ENCODE measurements around the gene TP53TG3. TPM values are rescaled to one million over a fixed set of nuclear protein-coding genes. Genes with fewer than 3 reads are reported as not detected.
"Not testable (repeated sequence)": the region's sequence is repeated elsewhere in the genome, so short reads cannot be mapped to it uniquely, and the experiment has no call there.

Gene TP53TG3
- total RNA-seq (not detected), polyA plus RNA-seq (not detected)
- long read RNA-seq, donor 1: 0 reads
- long read RNA-seq, donor 2: 0 reads
- long read RNA-seq, donor 3: 0 reads
- long read RNA-seq, donor 4: 0 reads
- long read RNA-seq, donor 5: 0 reads
- long read RNA-seq, donor 6: 0 reads
- long read RNA-seq, donor 7: 0 reads
- long read RNA-seq, donor 8: 0 reads
- long read RNA-seq, donor 9: 0 reads
- long read RNA-seq, donor 10: 0 reads

- not testable (repeated sequence) for H3K27me3 ChIP-seq (ENCODE audit: control insufficient read depth in 2 of 2, insufficient read depth in 1 of 2, low read length in 1 of 2); H3K9me3 ChIP-seq (ENCODE audit: control insufficient read depth in 2 of 2, insufficient read depth in 1 of 2, low read length in 1 of 2); DNase-seq (ENCODE audit: low read depth in 6 of 9, low spot score in 9 of 9); H3K4me1 ChIP-seq (ENCODE audit: control insufficient read depth in 2 of 2, insufficient read depth in 2 of 2, low read length in 2 of 2); H3K36me3 ChIP-seq (ENCODE audit: control insufficient read depth in 2 of 2, insufficient read depth in 2 of 2, low read length in 1 of 2); H3K4me3 ChIP-seq (ENCODE audit: low read length in 2 of 2); H3K27ac ChIP-seq (ENCODE audit: low read depth in 1 of 2, low read length in 1 of 2)
- no CpG with 5 or more reads among the region's 25 CpGs for WGBS
Observed at GRCh38 chr16:32676065-32676464, at the start of gene TP53TG3. Gene TP53TG3, minus strand, starts transcription at chr16:32676165. Its CDS starts 68 bp downstream, at chr16:32676097.

GRCh38 chr16:32650876-32651275 is 25.1 kb downstream of the TP53TG3 start:
- H3K4me1 ChIP-seq (ENCODE audit: control insufficient read depth in 2 of 2, insufficient read depth in 2 of 2, low read length in 2 of 2); DNase-seq (ENCODE audit: low read depth in 6 of 9, low spot score in 9 of 9): not testable (repeated sequence)
- WGBS: 66% methylated on average over 42 of the region's 49 CpGs

GRCh38 chr16:32647562-32647961 is 28.4 kb downstream of the TP53TG3 start:
- H3K27me3 ChIP-seq (ENCODE audit: control insufficient read depth in 2 of 2, insufficient read depth in 1 of 2, low read length in 1 of 2); H3K4me1 ChIP-seq (ENCODE audit: control insufficient read depth in 2 of 2, insufficient read depth in 2 of 2, low read length in 2 of 2); H3K4me3 ChIP-seq (ENCODE audit: low read length in 2 of 2); H3K36me3 ChIP-seq (ENCODE audit: control insufficient read depth in 2 of 2, insufficient read depth in 2 of 2, low read length in 1 of 2); H3K9me3 ChIP-seq (ENCODE audit: control insufficient read depth in 2 of 2, insufficient read depth in 1 of 2, low read length in 1 of 2); H3K27ac ChIP-seq (ENCODE audit: low read depth in 1 of 2, low read length in 1 of 2); DNase-seq (ENCODE audit: low read depth in 6 of 9, low spot score in 9 of 9): not testable (repeated sequence)
- no CpG with 5 or more reads among the region's 1 CpG for WGBS

More at GRCh38 chr16:32650876-32651275, 25.1 kb downstream of the TP53TG3 start:
- H3K4me3 ChIP-seq (ENCODE audit: low read length in 2 of 2); H3K36me3 ChIP-seq (ENCODE audit: control insufficient read depth in 2 of 2, insufficient read depth in 2 of 2, low read length in 1 of 2); H3K27me3 ChIP-seq (ENCODE audit: control insufficient read depth in 2 of 2, insufficient read depth in 1 of 2, low read length in 1 of 2); H3K27ac ChIP-seq (ENCODE audit: low read depth in 1 of 2, low read length in 1 of 2); H3K9me3 ChIP-seq (ENCODE audit: control insufficient read depth in 2 of 2, insufficient read depth in 1 of 2, low read length in 1 of 2): not testable (repeated sequence)

GRCh38 chr16:32646780-32647179 is 29.2 kb downstream of the TP53TG3 start:
- not testable (repeated sequence) for H3K9me3 ChIP-seq (ENCODE audit: control insufficient read depth in 2 of 2, insufficient read depth in 1 of 2, low read length in 1 of 2); H3K27me3 ChIP-seq (ENCODE audit: control insufficient read depth in 2 of 2, insufficient read depth in 1 of 2, low read length in 1 of 2); H3K27ac ChIP-seq (ENCODE audit: low read depth in 1 of 2, low read length in 1 of 2); H3K4me1 ChIP-seq (ENCODE audit: control insufficient read depth in 2 of 2, insufficient read depth in 2 of 2, low read length in 2 of 2); H3K4me3 ChIP-seq (ENCODE audit: low read length in 2 of 2); DNase-seq (ENCODE audit: low read depth in 6 of 9, low spot score in 9 of 9); H3K36me3 ChIP-seq (ENCODE audit: control insufficient read depth in 2 of 2, insufficient read depth in 2 of 2, low read length in 1 of 2)
- WGBS: 91% methylated on average over 1 of the region's 2 CpGs

- H3K27me3 ChIP-seq (ENCODE audit: control insufficient read depth in 2 of 2, insufficient read depth in 1 of 2, low read length in 1 of 2); H3K4me3 ChIP-seq (ENCODE audit: low read length in 2 of 2); DNase-seq (ENCODE audit: low read depth in 6 of 9, low spot score in 9 of 9); H3K36me3 ChIP-seq (ENCODE audit: control insufficient read depth in 2 of 2, insufficient read depth in 2 of 2, low read length in 1 of 2); H3K4me1 ChIP-seq (ENCODE audit: control insufficient read depth in 2 of 2, insufficient read depth in 2 of 2, low read length in 2 of 2); H3K27ac ChIP-seq (ENCODE audit: low read depth in 1 of 2, low read length in 1 of 2); H3K9me3 ChIP-seq (ENCODE audit: control insufficient read depth in 2 of 2, insufficient read depth in 1 of 2, low read length in 1 of 2): not testable (repeated sequence)
- WGBS: 30% methylated on average over 1 of the region's 2 CpGs
Observed at GRCh38 chr16:32646177-32646576, 29.8 kb downstream of the TP53TG3 start.

GRCh38 chr16:32645278-32645908 is 30.6 kb downstream of the TP53TG3 start:
- not testable (repeated sequence) for H3K27me3 ChIP-seq (ENCODE audit: control insufficient read depth in 2 of 2, insufficient read depth in 1 of 2, low read length in 1 of 2); H3K4me1 ChIP-seq (ENCODE audit: control insufficient read depth in 2 of 2, insufficient read depth in 2 of 2, low read length in 2 of 2); H3K4me3 ChIP-seq (ENCODE audit: low read length in 2 of 2); H3K9me3 ChIP-seq (ENCODE audit: control insufficient read depth in 2 of 2, insufficient read depth in 1 of 2, low read length in 1 of 2); H3K27ac ChIP-seq (ENCODE audit: low read depth in 1 of 2, low read length in 1 of 2); DNase-seq (ENCODE audit: low read depth in 6 of 9, low spot score in 9 of 9); H3K36me3 ChIP-seq (ENCODE audit: control insufficient read depth in 2 of 2, insufficient read depth in 2 of 2, low read length in 1 of 2)
- 68% methylated on average over 6 of the region's 6 CpGs for WGBS

- not testable (repeated sequence) for H3K4me3 ChIP-seq (ENCODE audit: low read length in 2 of 2); DNase-seq (ENCODE audit: low read depth in 6 of 9, low spot score in 9 of 9); H3K36me3 ChIP-seq (ENCODE audit: control insufficient read depth in 2 of 2, insufficient read depth in 2 of 2, low read length in 1 of 2); H3K9me3 ChIP-seq (ENCODE audit: control insufficient read depth in 2 of 2, insufficient read depth in 1 of 2, low read length in 1 of 2); H3K27me3 ChIP-seq (ENCODE audit: control insufficient read depth in 2 of 2, insufficient read depth in 1 of 2, low read length in 1 of 2); H3K4me1 ChIP-seq (ENCODE audit: control insufficient read depth in 2 of 2, insufficient read depth in 2 of 2, low read length in 2 of 2); H3K27ac ChIP-seq (ENCODE audit: low read depth in 1 of 2, low read length in 1 of 2)
- WGBS: 23% methylated on average over 1 of the region's 1 CpG
Observed at GRCh38 chr16:32644715-32645114, 31.2 kb downstream of the TP53TG3 start.

- not testable (repeated sequence) for H3K4me3 ChIP-seq (ENCODE audit: low read length in 2 of 2); H3K27ac ChIP-seq (ENCODE audit: low read depth in 1 of 2, low read length in 1 of 2); H3K9me3 ChIP-seq (ENCODE audit: control insufficient read depth in 2 of 2, insufficient read depth in 1 of 2, low read length in 1 of 2); H3K4me1 ChIP-seq (ENCODE audit: control insufficient read depth in 2 of 2, insufficient read depth in 2 of 2, low read length in 2 of 2); DNase-seq (ENCODE audit: low read depth in 6 of 9, low spot score in 9 of 9); H3K27me3 ChIP-seq (ENCODE audit: control insufficient read depth in 2 of 2, insufficient read depth in 1 of 2, low read length in 1 of 2); H3K36me3 ChIP-seq (ENCODE audit: control insufficient read depth in 2 of 2, insufficient read depth in 2 of 2, low read length in 1 of 2)
- no CpG with 5 or more reads among the region's 20 CpGs for WGBS
Observed at GRCh38 chr16:32637614-32638013, 38.4 kb downstream of the TP53TG3 start.

- H3K36me3 ChIP-seq (ENCODE audit: control insufficient read depth in 2 of 2, insufficient read depth in 2 of 2, low read length in 1 of 2); DNase-seq (ENCODE audit: low read depth in 6 of 9, low spot score in 9 of 9); H3K4me3 ChIP-seq (ENCODE audit: low read length in 2 of 2); H3K27ac ChIP-seq (ENCODE audit: low read depth in 1 of 2, low read length in 1 of 2); H3K27me3 ChIP-seq (ENCODE audit: control insufficient read depth in 2 of 2, insufficient read depth in 1 of 2, low read length in 1 of 2); H3K4me1 ChIP-seq (ENCODE audit: control insufficient read depth in 2 of 2, insufficient read depth in 2 of 2, low read length in 2 of 2); H3K9me3 ChIP-seq (ENCODE audit: control insufficient read depth in 2 of 2, insufficient read depth in 1 of 2, low read length in 1 of 2): not testable (repeated sequence)
- 92% methylated on average over 6 of the region's 8 CpGs for WGBS
Observed at GRCh38 chr16:32632096-32632495, 43.9 kb downstream of the TP53TG3 start.

Measured in thymus (tissue), 14 donors.